ENCODE measurements around the gene OSTC. TPM values are rescaled to one million over a fixed set of nuclear protein-coding genes. Genes with fewer than 3 reads are reported as not detected.

The OSTC gene
- total RNA-seq, 4 donors from 2014 or later: 31.2 to 53.9 (median 37.2) TPM

DNA sequence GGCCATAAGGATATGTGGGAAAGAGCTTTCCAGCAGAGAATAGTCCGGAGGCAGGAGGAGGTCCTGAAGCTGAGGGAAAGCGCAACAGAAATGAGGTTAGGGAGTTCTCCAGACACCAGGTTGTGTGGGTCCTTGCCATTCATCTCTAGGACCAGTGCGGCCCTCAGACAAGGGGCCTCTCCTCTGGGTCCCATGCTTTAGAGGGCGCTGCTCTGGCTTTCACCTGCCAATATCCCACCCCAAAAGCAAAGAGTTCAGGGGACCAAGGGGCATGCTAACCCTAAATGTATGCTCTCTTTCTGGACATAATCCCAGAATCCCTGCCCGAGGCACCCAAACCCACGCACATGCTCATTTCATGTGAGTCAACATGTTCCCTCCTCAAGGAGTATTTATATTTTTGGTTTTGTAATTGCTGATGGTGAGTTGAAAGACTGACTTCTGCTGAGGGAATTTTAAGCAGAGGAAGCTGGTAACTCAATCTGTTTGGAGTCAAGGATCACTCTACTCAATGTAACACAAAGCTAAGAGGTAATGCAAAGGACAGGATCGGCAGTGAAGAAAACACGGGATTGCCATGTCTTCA, 15.2 kb upstream of the OSTC start:
- TF ChIP-seq POLR2A (IDR thresholded peaks at IDR 0.05): no peak
- TF ChIP-seq, protein P1, sequence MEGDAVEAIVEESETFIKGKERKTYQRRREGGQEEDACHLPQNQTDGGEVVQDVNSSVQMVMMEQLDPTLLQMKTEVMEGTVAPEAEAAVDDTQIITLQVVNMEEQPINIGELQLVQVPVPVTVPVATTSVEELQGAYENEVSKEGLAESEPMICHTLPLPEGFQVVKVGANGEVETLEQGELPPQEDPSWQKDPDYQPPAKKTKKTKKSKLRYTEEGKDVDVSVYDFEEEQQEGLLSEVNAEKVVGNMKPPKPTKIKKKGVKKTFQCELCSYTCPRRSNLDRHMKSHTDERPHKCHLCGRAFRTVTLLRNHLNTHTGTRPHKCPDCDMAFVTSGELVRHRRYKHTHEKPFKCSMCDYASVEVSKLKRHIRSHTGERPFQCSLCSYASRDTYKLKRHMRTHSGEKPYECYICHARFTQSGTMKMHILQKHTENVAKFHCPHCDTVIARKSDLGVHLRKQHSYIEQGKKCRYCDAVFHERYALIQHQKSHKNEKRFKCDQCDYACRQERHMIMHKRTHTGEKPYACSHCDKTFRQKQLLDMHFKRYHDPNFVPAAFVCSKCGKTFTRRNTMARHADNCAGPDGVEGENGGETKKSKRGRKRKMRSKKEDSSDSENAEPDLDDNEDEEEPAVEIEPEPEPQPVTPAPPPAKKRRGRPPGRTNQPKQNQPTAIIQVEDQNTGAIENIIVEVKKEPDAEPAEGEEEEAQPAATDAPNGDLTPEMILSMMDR (IDR thresholded peaks at IDR 0.05): no peak
- no peak overlapping the region for H3K4me3 ChIP-seq
- H3K27ac ChIP-seq: no peak overlapping the region
- no peaks in the 10 kb centered on the region for H3K9me3 ChIP-seq
- peaks cover 0 to 41% (median 0%) of the 10 kb centered on the region in 3 donors for H3K36me3 ChIP-seq
- H3K4me1 ChIP-seq: no peaks in the 10 kb centered on the region
- DNase-seq: no peak
- H3K27me3 ChIP-seq: no peaks in the 10 kb centered on the region

DNA sequence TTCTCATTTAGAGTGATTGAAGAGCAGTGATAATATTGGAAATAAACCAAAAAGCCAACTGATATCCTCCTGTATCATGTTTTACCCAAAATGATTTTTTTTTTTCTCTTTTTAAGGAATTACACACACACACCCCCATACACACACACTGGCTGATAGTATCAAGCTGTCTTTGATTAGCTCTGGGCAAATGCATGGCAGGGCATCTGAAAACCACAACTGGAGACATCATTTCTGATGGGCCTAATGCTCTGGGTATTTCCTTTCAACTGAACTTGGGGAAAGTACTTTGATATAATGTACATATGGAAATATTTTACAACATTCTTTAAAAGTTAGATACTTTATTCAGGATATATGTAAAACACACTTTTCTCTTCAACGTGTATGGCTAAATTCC, 14.2 kb upstream of the OSTC start:
- TF ChIP-seq, protein P1 (IDR thresholded peaks at IDR 0.05): no peak
- no peak for TF ChIP-seq POLR2A (IDR thresholded peaks at IDR 0.05)
- H3K4me1 ChIP-seq: no peaks in the 10 kb centered on the region
- no peak overlapping the region for H3K27ac ChIP-seq
- no peaks in the 10 kb centered on the region for H3K9me3 ChIP-seq
- H3K36me3 ChIP-seq: peaks cover 0 to 30% (median 0%) of the 10 kb centered on the region in 3 donors
- H3K4me3 ChIP-seq: no peak overlapping the region
- no peaks in the 10 kb centered on the region for H3K27me3 ChIP-seq
- DNase-seq: no peak

DNA sequence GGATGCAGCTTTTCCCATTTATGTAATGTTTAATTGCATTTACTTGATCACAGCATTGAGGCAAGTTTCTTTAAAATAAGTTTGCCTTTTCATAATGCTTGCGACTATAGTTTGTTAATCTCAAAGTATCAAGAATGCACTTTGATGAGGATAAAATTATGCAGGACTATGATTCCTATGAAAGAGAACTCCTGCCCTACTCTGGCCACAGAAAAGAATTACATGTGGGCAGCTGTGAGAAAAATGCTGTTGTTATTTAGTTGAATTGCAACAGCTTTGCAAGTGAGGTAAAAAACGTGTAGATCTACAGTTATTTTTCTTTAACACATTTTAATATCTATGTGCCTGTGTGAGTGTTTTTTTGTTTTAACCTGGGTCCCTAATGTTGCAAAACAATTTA, 12.5 kb upstream of the OSTC start:
- no peaks in the 10 kb centered on the region for H3K9me3 ChIP-seq
- peaks cover 0 to 17% (median 0%) of the 10 kb centered on the region in 3 donors for H3K36me3 ChIP-seq
- H3K27ac ChIP-seq: no peak overlapping the region
- no peaks in the 10 kb centered on the region for H3K4me1 ChIP-seq
- no peak for DNase-seq
- no peak for TF ChIP-seq POLR2A (IDR thresholded peaks at IDR 0.05)
- TF ChIP-seq, protein P1 (IDR thresholded peaks at IDR 0.05): no peak
- no peak overlapping the region for H3K4me3 ChIP-seq
- no peaks in the 10 kb centered on the region for H3K27me3 ChIP-seq

DNA sequence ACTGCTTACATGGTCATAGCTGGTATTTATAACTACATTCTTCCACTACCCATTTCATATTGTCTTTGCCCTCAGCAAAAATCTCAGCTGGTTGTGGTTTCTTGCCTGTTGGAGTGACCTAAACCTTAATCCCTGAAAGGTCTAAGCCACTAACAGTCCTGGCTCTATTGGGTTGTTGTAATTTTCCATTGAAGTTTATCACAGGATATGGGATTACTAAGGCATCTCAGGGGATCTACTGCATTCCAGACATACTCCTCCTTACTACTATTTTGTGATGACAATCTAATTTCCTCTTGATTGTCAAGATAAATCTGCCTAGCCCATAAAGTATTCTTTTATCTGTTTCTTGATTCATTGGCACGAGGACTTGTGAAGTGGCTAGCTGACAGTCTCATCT, 6.2 kb upstream of the OSTC start:
- no peak overlapping the region for H3K27ac ChIP-seq
- no peaks in the 10 kb centered on the region for H3K9me3 ChIP-seq
- no peaks in the 10 kb centered on the region for H3K36me3 ChIP-seq
- no peak for DNase-seq
- H3K4me1 ChIP-seq: no peaks in the 10 kb centered on the region
- H3K27me3 ChIP-seq: no peaks in the 10 kb centered on the region
- TF ChIP-seq POLR2A (IDR thresholded peaks at IDR 0.05): no peak
- TF ChIP-seq, protein P1 (IDR thresholded peaks at IDR 0.05): no peak
- H3K4me3 ChIP-seq: no peak overlapping the region

DNA sequence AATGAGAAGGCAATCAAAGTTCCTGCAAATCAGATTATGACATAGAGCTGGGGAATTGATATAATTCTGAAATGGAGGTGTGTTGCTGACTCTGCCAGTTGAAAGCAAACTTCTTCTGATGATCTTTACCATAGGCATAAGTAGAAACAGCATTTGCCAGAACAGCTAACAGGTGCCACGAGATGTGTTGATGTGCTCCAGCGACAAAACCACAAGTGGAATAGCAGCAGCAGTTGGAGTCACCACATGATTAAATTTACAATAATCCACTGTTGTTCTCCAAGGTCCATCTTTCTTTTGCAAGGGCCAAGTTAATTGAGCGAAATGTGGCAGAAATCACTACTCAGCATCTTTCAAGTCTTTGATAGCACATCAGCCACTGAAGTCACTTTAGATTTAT, 3.7 kb upstream of the OSTC start:
- Histone ChIP-seq H3K27ac (no peak overlapping the region), H3K4me3 (no peak overlapping the region), H3K27me3 (no peaks in the 10 kb centered on the region), H3K4me1 (peaks cover 0 to 4% (median 0%) of the 10 kb centered on the region in 4 donors), H3K9me3 (no peaks in the 10 kb centered on the region), H3K36me3 (no peaks in the 10 kb centered on the region)
- DNase-seq: no peak
- TF ChIP-seq POLR2A (IDR thresholded peaks at IDR 0.05): no peak
- TF ChIP-seq, protein P1 (IDR thresholded peaks at IDR 0.05): no peak

DNA sequence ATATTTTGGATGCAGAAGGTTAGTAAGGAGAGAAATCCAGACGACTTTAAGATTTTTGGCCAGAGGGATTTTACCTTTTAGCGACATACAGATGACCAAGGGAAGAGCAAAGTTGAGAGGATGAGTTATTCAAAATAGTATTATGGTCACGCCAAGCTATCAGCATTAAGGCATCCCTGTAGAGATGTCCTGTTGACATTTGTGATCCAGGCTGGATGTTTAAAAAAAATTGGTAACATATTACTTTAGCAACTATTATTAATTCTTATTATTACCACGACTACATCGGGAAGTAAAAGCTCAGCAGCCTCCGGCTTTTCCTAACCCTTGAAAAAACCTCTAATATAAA, 562 bp upstream of the OSTC start:
- DNase-seq: no peak
- Histone ChIP-seq H3K36me3 (no peaks in the 10 kb centered on the region), H3K4me1 (peaks cover 0 to 14% (median 0%) of the 10 kb centered on the region in 4 donors), H3K4me3 (peak overlapping the region; percentile 72 to 89 (median 81)), H3K27me3 (no peaks in the 10 kb centered on the region), H3K9me3 (no peaks in the 10 kb centered on the region), H3K27ac (peak overlapping the region in 2 of 4 donors; percentile 82 to 87)
- no peak for TF ChIP-seq POLR2A (IDR thresholded peaks at IDR 0.05)

Measured in Peyer's patch (tissue), 4 donors.